ENCODE results near the gene SFT2D3.

SFT2D3 gene

DNA sequence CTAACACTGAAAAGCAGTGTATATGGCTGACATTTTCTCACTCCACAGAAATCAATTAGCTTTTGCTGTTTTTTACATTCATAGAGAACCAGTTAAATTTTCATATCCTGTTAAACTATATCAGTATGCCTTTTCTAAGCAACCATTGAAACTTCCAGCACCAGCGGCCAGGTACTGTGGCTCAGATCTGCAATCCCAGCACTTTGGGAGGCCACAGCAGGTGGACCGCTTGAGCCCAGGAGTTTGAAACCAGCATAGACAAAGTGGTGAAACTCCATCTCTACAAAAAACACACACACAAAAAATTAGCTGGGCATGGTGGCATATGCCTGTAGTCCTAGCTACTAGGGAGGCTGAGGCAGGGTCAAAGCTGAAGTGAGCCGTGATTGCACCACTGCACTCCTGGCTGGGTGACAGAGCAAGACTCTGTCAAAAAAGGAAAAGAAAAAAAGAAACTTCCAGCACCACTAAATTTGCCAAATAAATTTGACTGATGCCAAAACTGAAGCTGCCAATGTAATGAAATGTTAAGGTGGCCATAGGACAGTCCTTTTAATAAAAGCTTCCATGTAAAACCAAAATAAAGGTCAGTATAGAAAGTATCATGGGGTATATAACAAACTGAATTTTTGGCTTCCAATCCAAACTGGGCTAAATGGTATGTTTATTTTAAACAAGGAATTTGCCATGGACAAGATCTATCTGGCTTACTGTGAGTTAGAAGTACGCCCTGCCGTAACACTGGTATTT lies 3.5 kb downstream of the SFT2D3 start:
- DNase-seq (no peak), ATAC-seq (ENCODE audit: insufficient read depth, low read depth) (no peak)
- Histone ChIP-seq H3K79me2 (ENCODE audit: insufficient read depth, low read length) (peaks cover 46% of the 10 kb centered on the region), H3K4me1 (ENCODE audit: insufficient read depth, low read length) (peaks cover 39% of the 10 kb centered on the region), H3K4me3 (ENCODE audit: low read depth in 1 of 2, low read length in 2 of 2) (no peak overlapping the region), H3K9ac (ENCODE audit: low read depth, low read length) (no peak overlapping the region), H3K27ac (ENCODE audit: low read length) (no peak overlapping the region), H2AFZ (ENCODE audit: low read depth, low read length) (no peak overlapping the region), H3K4me2 (ENCODE audit: insufficient read depth, low read length) (0 out of 2 replicates have a peak overlapping the region, but pooled peaks have one; percentile 92), H3K36me3 (ENCODE audit: insufficient read depth, low read length) (peaks cover 56% of the 10 kb centered on the region), H3K27me3 (ENCODE audit: insufficient read depth, low read length, poor library complexity) (no peaks in the 10 kb centered on the region), H3K9me3 (ENCODE audit: insufficient read depth, low read length, severe bottlenecking) (no peaks in the 10 kb centered on the region), H4K20me1 (ENCODE audit: insufficient read depth, low read length) (peaks cover 5% of the 10 kb centered on the region; the same call in 1 of the 2 replicates)
- TF ChIP-seq, protein P1, sequence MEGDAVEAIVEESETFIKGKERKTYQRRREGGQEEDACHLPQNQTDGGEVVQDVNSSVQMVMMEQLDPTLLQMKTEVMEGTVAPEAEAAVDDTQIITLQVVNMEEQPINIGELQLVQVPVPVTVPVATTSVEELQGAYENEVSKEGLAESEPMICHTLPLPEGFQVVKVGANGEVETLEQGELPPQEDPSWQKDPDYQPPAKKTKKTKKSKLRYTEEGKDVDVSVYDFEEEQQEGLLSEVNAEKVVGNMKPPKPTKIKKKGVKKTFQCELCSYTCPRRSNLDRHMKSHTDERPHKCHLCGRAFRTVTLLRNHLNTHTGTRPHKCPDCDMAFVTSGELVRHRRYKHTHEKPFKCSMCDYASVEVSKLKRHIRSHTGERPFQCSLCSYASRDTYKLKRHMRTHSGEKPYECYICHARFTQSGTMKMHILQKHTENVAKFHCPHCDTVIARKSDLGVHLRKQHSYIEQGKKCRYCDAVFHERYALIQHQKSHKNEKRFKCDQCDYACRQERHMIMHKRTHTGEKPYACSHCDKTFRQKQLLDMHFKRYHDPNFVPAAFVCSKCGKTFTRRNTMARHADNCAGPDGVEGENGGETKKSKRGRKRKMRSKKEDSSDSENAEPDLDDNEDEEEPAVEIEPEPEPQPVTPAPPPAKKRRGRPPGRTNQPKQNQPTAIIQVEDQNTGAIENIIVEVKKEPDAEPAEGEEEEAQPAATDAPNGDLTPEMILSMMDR (IDR thresholded peaks at IDR 0.05; ENCODE audit: borderline replicate concordance, extremely low read depth, low read length, poor library complexity, severe bottlenecking): no peak
- TF ChIP-seq EZH2 (IDR thresholded peaks at IDR 0.05; ENCODE audit: borderline replicate concordance, low read depth, low read length, severe bottlenecking): no peak

GRCh38 chr2:127705391-127706065 lies 4.2 kb downstream of the SFT2D3 start:
- H3K4me2 ChIP-seq (ENCODE audit: insufficient read depth, low read length): no peak overlapping the region
- DNase-seq (no peak), ATAC-seq (ENCODE audit: insufficient read depth, low read depth) (no peak)
- peaks cover 45% of the 10 kb centered on the region for H3K79me2 ChIP-seq (ENCODE audit: insufficient read depth, low read length)
- no peak overlapping the region for H3K4me3 ChIP-seq (ENCODE audit: low read depth in 1 of 2, low read length in 2 of 2)
- H3K27me3 ChIP-seq (ENCODE audit: insufficient read depth, low read length, poor library complexity): no peaks in the 10 kb centered on the region
- H3K27ac ChIP-seq (ENCODE audit: low read length): no peak overlapping the region
- H2AFZ ChIP-seq (ENCODE audit: low read depth, low read length): no peak overlapping the region
- no peaks in the 10 kb centered on the region for H3K9me3 ChIP-seq (ENCODE audit: insufficient read depth, low read length, severe bottlenecking)
- peaks cover 34% of the 10 kb centered on the region for H3K4me1 ChIP-seq (ENCODE audit: insufficient read depth, low read length)
- peaks cover 5% of the 10 kb centered on the region; the same call in 1 of the 2 replicates for H4K20me1 ChIP-seq (ENCODE audit: insufficient read depth, low read length)
- TF ChIP-seq EZH2 (IDR thresholded peaks at IDR 0.05; ENCODE audit: borderline replicate concordance, low read depth, low read length, severe bottlenecking): no peak
- TF ChIP-seq, protein P1 (IDR thresholded peaks at IDR 0.05; ENCODE audit: borderline replicate concordance, extremely low read depth, low read length, poor library complexity, severe bottlenecking): no peak
- no peak overlapping the region for H3K9ac ChIP-seq (ENCODE audit: low read depth, low read length)
- H3K36me3 ChIP-seq (ENCODE audit: insufficient read depth, low read length): peaks cover 63% of the 10 kb centered on the region

DNA sequence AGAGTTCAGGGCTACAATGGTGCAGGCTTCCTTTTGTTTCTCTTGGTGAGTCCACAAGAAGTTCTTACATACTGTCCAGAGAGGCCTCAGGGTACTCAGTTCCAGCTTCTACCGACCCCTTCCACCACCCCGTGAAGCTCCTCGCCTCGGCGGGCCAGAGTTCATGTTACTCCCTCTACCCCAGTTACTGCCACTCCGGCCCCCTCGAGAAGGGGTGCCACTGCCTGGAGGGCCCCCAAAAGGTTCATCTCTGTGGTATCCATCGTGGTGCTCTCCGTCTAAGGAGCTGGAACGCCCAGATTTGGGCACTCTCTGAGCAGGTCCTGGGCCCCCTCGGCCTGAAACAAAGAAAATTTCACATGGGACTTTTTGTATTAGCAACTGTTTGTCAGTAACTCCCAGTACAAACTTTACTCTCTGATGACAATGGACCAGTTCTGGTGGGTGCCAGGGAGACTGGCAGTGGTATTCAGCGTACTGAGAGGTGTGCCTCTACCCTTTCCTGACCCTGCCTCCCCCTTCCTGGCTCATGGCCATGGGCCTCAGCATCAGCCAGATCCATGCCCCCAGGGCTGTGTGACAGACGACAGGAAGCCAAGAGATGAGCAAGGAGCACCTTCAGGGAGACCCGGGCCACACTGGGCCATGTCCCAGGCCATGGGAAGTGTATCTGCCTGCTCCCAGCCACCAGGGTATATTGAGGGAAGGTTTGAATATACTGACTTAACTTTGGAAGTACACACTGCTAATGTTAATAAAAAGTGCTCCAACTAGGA lies 5.1 kb downstream of the SFT2D3 start:
- no peak overlapping the region for H2AFZ ChIP-seq (ENCODE audit: low read depth, low read length)
- peaks cover 5% of the 10 kb centered on the region; the same call in 1 of the 2 replicates for H4K20me1 ChIP-seq (ENCODE audit: insufficient read depth, low read length)
- TF ChIP-seq, protein P1 (IDR thresholded peaks at IDR 0.05; ENCODE audit: borderline replicate concordance, extremely low read depth, low read length, poor library complexity, severe bottlenecking): no peak
- no peak for TF ChIP-seq EZH2 (IDR thresholded peaks at IDR 0.05; ENCODE audit: borderline replicate concordance, low read depth, low read length, severe bottlenecking)
- no peak overlapping the region for H3K27ac ChIP-seq (ENCODE audit: low read length)
- no peak overlapping the region for H3K4me3 ChIP-seq (ENCODE audit: low read depth in 1 of 2, low read length in 2 of 2)
- DNase-seq: no peak
- peaks cover 39% of the 10 kb centered on the region for H3K79me2 ChIP-seq (ENCODE audit: insufficient read depth, low read length)
- no peaks in the 10 kb centered on the region for H3K9me3 ChIP-seq (ENCODE audit: insufficient read depth, low read length, severe bottlenecking)
- no peak overlapping the region for H3K4me2 ChIP-seq (ENCODE audit: insufficient read depth, low read length)
- peaks cover 28% of the 10 kb centered on the region for H3K4me1 ChIP-seq (ENCODE audit: insufficient read depth, low read length)
- no peak for ATAC-seq (ENCODE audit: insufficient read depth, low read depth)
- H3K9ac ChIP-seq (ENCODE audit: low read depth, low read length): no peak overlapping the region
- H3K27me3 ChIP-seq (ENCODE audit: insufficient read depth, low read length, poor library complexity): no peaks in the 10 kb centered on the region
- peaks cover 67% of the 10 kb centered on the region for H3K36me3 ChIP-seq (ENCODE audit: insufficient read depth, low read length)

All from DND-41 (cell line).